Measurements from ENCODE around the gene TCL1A.

TCL1A gene

GRCh38 chr14:95707327-95707726 is 6.6 kb downstream of the TCL1A start:
- TF ChIP-seq, protein P1, sequence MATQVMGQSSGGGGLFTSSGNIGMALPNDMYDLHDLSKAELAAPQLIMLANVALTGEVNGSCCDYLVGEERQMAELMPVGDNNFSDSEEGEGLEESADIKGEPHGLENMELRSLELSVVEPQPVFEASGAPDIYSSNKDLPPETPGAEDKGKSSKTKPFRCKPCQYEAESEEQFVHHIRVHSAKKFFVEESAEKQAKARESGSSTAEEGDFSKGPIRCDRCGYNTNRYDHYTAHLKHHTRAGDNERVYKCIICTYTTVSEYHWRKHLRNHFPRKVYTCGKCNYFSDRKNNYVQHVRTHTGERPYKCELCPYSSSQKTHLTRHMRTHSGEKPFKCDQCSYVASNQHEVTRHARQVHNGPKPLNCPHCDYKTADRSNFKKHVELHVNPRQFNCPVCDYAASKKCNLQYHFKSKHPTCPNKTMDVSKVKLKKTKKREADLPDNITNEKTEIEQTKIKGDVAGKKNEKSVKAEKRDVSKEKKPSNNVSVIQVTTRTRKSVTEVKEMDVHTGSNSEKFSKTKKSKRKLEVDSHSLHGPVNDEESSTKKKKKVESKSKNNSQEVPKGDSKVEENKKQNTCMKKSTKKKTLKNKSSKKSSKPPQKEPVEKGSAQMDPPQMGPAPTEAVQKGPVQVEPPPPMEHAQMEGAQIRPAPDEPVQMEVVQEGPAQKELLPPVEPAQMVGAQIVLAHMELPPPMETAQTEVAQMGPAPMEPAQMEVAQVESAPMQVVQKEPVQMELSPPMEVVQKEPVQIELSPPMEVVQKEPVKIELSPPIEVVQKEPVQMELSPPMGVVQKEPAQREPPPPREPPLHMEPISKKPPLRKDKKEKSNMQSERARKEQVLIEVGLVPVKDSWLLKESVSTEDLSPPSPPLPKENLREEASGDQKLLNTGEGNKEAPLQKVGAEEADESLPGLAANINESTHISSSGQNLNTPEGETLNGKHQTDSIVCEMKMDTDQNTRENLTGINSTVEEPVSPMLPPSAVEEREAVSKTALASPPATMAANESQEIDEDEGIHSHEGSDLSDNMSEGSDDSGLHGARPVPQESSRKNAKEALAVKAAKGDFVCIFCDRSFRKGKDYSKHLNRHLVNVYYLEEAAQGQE (IDR thresholded peaks at IDR 0.05; ENCODE audit: insufficient read depth in 1 of 2, low read depth in 2 of 2, low read length in 2 of 2): no peak
- TF ChIP-seq SIN3A (IDR thresholded peaks at IDR 0.05; ENCODE audit: borderline replicate concordance, insufficient read depth, low read length): no peak
- TF ChIP-seq FOXP2 (optimal IDR thresholded peaks at IDR 0.05; ENCODE audit: borderline replicate concordance, extremely low read depth, extremely low read length, insufficient read depth): no peak
- no peak for TF ChIP-seq POLR2AphosphoS5 (IDR thresholded peaks at IDR 0.05; ENCODE audit: low read depth, low read length)
- TF ChIP-seq TAF1 (IDR thresholded peaks at IDR 0.05; ENCODE audit: borderline replicate concordance, insufficient read depth, low read length): no peak

GRCh38 chr14:95705518-95705917 is 8.4 kb downstream of the TCL1A start:
- TF ChIP-seq SIN3A (IDR thresholded peaks at IDR 0.05; ENCODE audit: borderline replicate concordance, insufficient read depth, low read length): no peak
- no peak for TF ChIP-seq FOXP2 (optimal IDR thresholded peaks at IDR 0.05; ENCODE audit: borderline replicate concordance, extremely low read depth, extremely low read length, insufficient read depth)
- TF ChIP-seq TAF1 (IDR thresholded peaks at IDR 0.05; ENCODE audit: borderline replicate concordance, insufficient read depth, low read length): no peak
- TF ChIP-seq, protein P1 (IDR thresholded peaks at IDR 0.05; ENCODE audit: insufficient read depth in 1 of 2, low read depth in 2 of 2, low read length in 2 of 2): no peak
- no peak for TF ChIP-seq POLR2AphosphoS5 (IDR thresholded peaks at IDR 0.05; ENCODE audit: low read depth, low read length)

DNA sequence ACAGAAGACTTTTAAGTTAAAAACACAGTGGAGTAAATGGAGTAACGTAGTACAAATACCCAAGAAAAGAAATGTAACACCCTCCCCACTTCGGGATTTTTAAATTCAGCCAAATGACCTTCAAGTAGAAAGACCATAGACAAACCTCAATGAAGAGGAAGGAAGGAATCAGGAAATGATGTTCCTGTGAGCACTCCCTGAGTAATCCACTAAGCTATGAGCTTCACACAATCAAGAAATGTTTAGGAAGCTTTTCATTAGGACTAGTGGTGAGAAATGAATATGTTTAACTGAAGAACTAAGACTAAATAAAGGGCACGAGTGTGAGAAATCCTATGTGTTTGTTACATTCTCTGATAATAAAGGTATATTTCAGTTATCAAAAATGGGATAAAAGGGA is 10.1 kb downstream of the TCL1A start:
- TF ChIP-seq FOXP2 (optimal IDR thresholded peaks at IDR 0.05; ENCODE audit: borderline replicate concordance, extremely low read depth, extremely low read length, insufficient read depth): no peak
- no peak for TF ChIP-seq SIN3A (IDR thresholded peaks at IDR 0.05; ENCODE audit: borderline replicate concordance, insufficient read depth, low read length)
- TF ChIP-seq, protein P1 (IDR thresholded peaks at IDR 0.05; ENCODE audit: insufficient read depth in 1 of 2, low read depth in 2 of 2, low read length in 2 of 2): no peak
- no peak for TF ChIP-seq TAF1 (IDR thresholded peaks at IDR 0.05; ENCODE audit: borderline replicate concordance, insufficient read depth, low read length)
- no peak for TF ChIP-seq POLR2AphosphoS5 (IDR thresholded peaks at IDR 0.05; ENCODE audit: low read depth, low read length)

- TF ChIP-seq, protein P1 (IDR thresholded peaks at IDR 0.05; ENCODE audit: insufficient read depth in 1 of 2, low read depth in 2 of 2, low read length in 2 of 2): no peak
- TF ChIP-seq SIN3A (IDR thresholded peaks at IDR 0.05; ENCODE audit: borderline replicate concordance, insufficient read depth, low read length): no peak
- TF ChIP-seq POLR2AphosphoS5 (IDR thresholded peaks at IDR 0.05; ENCODE audit: low read depth, low read length): no peak
- no peak for TF ChIP-seq FOXP2 (optimal IDR thresholded peaks at IDR 0.05; ENCODE audit: borderline replicate concordance, extremely low read depth, extremely low read length, insufficient read depth)
Observed at GRCh38 chr14:95703341-95703740, 10.6 kb downstream of the TCL1A start.

DNA sequence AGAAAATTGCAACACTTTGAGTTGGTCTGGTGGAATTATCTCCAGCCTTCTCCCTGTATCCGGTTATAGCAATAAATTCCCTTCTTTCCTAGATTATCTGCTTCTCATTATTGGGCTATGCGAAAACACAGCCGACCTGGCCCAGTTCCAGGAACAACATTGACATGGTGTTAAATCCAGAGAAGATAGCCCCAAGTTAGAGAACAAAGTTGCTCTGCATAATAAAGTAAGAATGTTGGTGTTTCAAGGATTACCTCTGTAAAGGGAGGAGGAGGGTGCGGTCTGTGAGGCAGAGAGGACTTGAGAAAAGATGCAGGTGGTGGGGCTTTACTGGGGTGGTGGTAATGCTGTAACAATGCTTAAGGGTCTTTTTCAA is 12.1 kb downstream of the TCL1A start:
- TF ChIP-seq TAF1 (IDR thresholded peaks at IDR 0.05; ENCODE audit: borderline replicate concordance, insufficient read depth, low read length): no peak
- TF ChIP-seq, protein P1 (IDR thresholded peaks at IDR 0.05; ENCODE audit: insufficient read depth in 1 of 2, low read depth in 2 of 2, low read length in 2 of 2): no peak
- no peak for TF ChIP-seq POLR2AphosphoS5 (IDR thresholded peaks at IDR 0.05; ENCODE audit: low read depth, low read length)
- TF ChIP-seq SIN3A (IDR thresholded peaks at IDR 0.05; ENCODE audit: borderline replicate concordance, insufficient read depth, low read length): no peak
- TF ChIP-seq FOXP2 (optimal IDR thresholded peaks at IDR 0.05; ENCODE audit: borderline replicate concordance, extremely low read depth, extremely low read length, insufficient read depth): no peak

All from PFSK-1 (cell line).